HG03103 (cell line): ENCODE measurements around the gene SMYD3.

ENCODE experiments used
- ATAC-seq: cut with Tn5 transposase; IDR thresholded peaks from one replicate; pipeline ENCODE4 v1.9.1; 2021; ENCODE audit warnings: low read depth; ENCODE audit not compliant: unreplicated experiment

Gene SMYD3

GRCh38 chr1:246476771-246477170, 30.3 kb downstream of the SMYD3 start:
- no peak for ATAC-seq

DNA sequence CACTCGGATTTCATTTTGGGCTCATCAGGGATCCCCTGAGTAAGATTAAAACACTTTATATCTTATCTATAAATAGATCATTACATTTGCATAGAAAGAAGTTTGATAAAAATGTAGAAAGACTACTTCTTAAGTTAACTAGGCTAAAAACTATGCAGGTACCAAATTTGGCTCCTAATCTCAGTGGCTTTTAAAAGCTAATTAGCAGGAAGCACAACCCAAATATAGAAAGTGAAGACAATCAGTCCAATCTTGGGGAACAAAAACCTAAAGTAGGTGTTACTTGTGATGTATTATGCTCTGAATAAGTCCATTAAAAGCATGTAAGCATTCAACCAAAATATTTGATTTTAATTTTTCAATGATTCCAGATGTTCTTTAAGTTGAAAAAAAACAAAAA, 35.4 kb downstream of the SMYD3 start:
- ATAC-seq = no peak

- no peak for ATAC-seq
Observed at GRCh38 chr1:246470585-246470984, 36.5 kb downstream of the SMYD3 start.

- ATAC-seq = no peak
Observed at GRCh38 chr1:246462986-246463385, 44.1 kb downstream of the SMYD3 start.

- ATAC-seq = no peak
Observed at GRCh38 chr1:246460406-246460805, 46.7 kb downstream of the SMYD3 start.

DNA sequence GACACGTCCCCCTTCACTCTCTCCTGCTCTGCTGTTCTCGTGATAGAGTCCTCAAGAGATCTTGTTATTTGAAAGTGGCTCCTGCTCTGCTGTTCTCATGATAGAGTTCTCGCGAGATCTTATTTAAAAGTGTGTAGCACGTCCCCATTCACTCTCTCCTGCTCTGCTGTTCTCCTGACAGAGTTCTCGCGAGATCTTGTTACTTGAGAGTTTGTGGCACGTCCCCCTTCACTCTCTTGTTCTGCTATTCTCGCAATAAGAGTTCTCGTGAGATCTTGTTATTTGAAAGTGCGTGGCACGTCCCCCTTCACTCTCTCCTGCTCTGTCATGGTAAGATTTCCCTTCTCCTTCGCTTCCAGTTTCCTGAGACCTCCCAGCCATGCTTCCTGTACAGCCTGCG, 47.9 kb downstream of the SMYD3 start:
- ATAC-seq = no peak

- no peak for ATAC-seq
Observed at GRCh38 chr1:246455476-246455875, 51.6 kb downstream of the SMYD3 start.

GRCh38 chr1:246454655-246455054, 52.4 kb downstream of the SMYD3 start:
- ATAC-seq = no peak

- ATAC-seq = no peak
Observed at GRCh38 chr1:246450611-246451251, 56.3 kb downstream of the SMYD3 start.

DNA sequence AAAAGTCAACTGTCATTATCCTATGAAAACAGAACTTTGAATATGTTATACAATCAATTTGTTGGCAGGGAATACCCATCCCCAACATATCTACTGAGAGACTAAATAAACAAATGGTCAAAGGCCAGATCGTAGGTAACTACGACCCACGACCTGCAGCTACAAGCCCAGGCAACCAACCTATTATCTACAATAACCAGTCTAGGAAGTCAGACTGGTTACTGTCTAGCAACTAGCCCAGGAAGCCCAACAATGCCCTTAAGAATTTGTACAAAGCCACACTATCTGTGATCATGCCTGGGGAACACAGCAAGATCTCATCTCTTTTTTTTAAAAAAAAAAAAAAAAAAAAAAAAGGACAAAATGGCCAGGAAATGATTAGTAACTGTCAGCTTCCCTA, 58.7 kb downstream of the SMYD3 start:
- no peak for ATAC-seq

DNA sequence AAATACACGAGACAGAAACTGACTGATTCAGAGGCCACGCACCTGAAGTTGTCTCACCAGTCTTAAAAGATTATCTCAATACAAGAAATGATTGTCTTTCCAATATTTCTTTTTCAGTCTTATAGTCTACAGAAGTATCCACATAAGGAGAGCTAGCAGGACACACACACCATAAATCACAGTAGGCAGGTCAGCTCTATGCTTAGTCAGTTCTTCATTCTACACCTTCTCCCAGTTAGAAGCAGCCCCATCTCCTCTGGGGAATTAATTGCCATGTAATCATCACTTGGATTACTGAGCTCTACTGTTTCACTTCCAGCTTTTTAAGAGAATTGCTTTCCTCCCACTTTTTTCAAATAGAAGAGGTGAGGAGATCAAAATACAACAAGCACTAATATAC, 59.6 kb downstream of the SMYD3 start:
- ATAC-seq = no peak

DNA sequence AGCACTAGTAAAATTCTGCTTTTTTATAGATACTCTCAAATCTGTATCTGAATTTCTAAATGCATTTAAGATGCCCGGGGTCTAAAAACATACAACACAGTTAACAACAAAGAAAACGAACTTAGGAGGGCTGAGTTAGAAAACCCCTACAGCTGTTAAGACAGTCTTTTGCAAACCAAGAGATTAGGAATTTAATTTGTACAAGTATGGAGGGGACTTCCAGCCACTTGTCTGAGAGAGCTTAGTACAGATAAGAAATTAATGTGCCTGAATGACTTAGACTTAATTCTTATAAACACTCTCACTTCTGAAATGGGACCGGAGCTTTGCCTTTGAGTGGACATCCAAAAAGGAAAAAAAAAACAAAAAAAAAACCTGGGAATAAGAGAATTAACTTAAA, 61.6 kb downstream of the SMYD3 start:
- ATAC-seq = no peak

GRCh38 chr1:246444617-246445016, 62.5 kb downstream of the SMYD3 start:
- no peak for ATAC-seq

DNA sequence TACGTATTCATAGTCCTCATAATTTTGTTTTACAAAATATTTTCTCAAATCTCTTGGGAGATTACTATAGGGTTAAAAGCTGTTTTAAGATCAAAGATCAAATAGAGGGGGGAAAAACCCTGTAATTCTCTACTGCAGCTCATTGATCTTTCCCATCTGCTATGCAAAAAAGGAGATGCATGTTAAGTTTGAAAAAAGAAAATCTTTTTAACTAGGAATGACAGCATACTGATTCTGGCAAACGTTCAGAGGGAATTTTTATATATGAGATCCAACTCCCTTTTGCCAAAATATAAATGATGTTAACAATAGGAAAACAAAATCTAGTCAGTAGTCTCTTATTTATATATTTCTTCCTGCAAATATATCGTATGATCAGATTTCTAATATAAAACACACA, 69.1 kb downstream of the SMYD3 start:
- ATAC-seq = no peak

- no peak for ATAC-seq
Observed at GRCh38 chr1:246435421-246436041, 71.5 kb downstream of the SMYD3 start.

- ATAC-seq = no peak
Observed at GRCh38 chr1:246434335-246434734, 72.7 kb downstream of the SMYD3 start.

DNA sequence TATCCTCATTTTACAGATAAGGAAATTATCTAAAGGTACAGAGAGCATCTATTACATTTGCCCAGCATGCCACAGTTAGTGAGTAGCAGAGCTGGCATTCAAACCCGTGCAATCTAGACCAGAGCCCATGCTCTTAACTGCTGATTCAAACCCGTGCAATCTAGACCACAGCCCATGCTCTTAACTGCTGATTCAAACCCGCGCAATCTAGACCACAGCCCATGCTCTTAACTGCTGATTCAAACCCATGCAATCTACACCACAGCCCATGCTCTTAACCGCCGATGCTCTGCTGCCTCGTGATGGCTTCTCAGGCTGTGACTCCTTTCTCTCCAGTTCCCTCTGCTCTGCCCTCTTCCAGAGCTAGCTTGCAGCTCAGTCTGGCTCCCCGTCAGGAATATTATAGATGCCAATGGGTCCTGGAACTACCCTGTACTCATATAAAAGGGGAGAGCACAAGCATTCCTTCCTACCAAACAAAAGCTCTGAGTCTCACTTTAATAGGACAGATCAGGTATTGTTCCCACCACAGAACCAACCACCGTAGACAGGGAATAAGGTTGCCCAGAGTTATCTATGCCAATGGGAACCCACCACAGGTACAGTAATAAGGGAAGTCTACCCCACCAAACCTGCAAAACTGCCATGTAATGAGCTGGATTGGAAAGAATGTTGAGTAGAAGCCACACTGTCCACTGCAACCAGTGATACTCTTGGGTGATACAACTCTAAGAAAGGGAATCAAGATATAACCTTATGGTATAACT, 78.4 kb downstream of the SMYD3 start:
- no peak for ATAC-seq

GRCh38 chr1:246427611-246428010, 79.5 kb downstream of the SMYD3 start:
- no peak for ATAC-seq

DNA sequence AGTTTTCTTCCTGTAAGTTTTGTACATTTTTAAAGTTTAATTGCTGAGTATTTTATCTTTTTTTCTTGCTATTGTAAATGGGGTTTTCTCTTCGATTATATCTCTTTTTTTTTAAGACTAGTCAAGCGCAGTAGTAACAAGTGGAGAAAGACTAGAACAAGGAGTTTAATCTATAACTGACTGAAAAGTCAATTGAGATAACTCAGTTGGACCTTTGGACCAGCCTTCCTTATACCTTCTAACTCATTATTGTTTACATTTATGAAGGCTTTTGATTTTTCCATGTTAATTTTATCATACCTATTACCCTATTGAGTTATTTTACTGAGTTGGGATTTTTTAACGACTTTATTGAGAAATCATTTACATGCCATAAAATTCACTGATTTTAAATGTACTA, 81.2 kb downstream of the SMYD3 start:
- ATAC-seq = no peak

GRCh38 chr1:246425139-246425794, 81.8 kb downstream of the SMYD3 start:
- no peak for ATAC-seq

- ATAC-seq = no peak
Observed at GRCh38 chr1:246420300-246420699, 86.8 kb downstream of the SMYD3 start.
